OCI-LY3 (cell line): ENCODE results near the gene N4BP2.
"Not testable (repeated sequence)": the region's sequence is repeated elsewhere in the genome, so short reads cannot be mapped to it uniquely, and the experiment has no call there.

Source experiments
- EZH2phosphoT487 ChIP-seq: fragments of 200-600 bp; shearing (Covaris generic); IDR thresholded peaks from 2 replicates; pipeline ENCODE4 v1.6.1; 2018; ENCODE audit warnings: antibody characterized with exemption, mixed run types, low read depth
- TF ChIP-seq, protein P1 (sequence below): fragments of 200-600, 300-600 bp; sonication (generic); IDR thresholded peaks from 2 replicates; pipeline ENCODE4 v1.5.1; 2014; ENCODE audit warnings: antibody characterized with exemption, low read length, low read depth

DNA sequence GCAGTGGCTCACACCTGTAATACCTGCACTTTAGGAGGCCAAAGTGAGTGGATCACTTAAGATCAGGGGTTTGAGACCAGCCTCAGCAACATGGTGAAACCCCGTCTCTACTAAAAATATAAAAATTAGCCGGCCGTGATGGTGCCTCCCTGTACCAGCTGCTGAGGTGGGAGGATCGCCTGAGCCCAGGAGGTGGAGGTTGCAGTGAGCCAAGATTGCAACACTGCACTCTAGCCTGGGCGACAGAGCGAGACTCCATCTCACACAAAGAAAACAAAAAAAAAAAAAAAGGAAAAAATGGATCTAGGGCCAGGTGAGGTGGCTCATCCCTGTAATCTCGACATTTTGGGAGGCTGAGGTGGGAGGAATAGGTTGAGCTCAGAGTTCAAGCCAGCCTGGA, 32.6 kb upstream of the N4BP2 start:
- TF ChIP-seq, protein P1, sequence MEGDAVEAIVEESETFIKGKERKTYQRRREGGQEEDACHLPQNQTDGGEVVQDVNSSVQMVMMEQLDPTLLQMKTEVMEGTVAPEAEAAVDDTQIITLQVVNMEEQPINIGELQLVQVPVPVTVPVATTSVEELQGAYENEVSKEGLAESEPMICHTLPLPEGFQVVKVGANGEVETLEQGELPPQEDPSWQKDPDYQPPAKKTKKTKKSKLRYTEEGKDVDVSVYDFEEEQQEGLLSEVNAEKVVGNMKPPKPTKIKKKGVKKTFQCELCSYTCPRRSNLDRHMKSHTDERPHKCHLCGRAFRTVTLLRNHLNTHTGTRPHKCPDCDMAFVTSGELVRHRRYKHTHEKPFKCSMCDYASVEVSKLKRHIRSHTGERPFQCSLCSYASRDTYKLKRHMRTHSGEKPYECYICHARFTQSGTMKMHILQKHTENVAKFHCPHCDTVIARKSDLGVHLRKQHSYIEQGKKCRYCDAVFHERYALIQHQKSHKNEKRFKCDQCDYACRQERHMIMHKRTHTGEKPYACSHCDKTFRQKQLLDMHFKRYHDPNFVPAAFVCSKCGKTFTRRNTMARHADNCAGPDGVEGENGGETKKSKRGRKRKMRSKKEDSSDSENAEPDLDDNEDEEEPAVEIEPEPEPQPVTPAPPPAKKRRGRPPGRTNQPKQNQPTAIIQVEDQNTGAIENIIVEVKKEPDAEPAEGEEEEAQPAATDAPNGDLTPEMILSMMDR, result not testable (repeated sequence)
- not testable (repeated sequence) for TF ChIP-seq EZH2phosphoT487
